Transverse colon (tissue), 4 donors: ENCODE results near the gene BEST3. TPM values are rescaled to one million over a fixed set of nuclear protein-coding genes. Genes with fewer than 3 reads are reported as not detected.

Experiments
- DNase-seq: peaks from one replicate; pipeline ENCODE4 v3.0.0-alpha.2; 2019
- H3K27ac ChIP-seq, 4 donors: fragments of 200-600 bp; sonication (generic); 2 replicates each; pipeline ENCODE4 v1.5.1; 2016 to 2018; ENCODE audit warnings: inconsistent platforms in 4 of 4
- H3K27me3 ChIP-seq: fragments of 200-600 bp; sonication (generic); 2 replicates; pipeline ENCODE4 v1.5.1; 2017; ENCODE audit warnings: inconsistent platforms
- H3K36me3 ChIP-seq, 4 donors: fragments of 200-600 bp; sonication (generic); 2 replicates each; pipeline ENCODE4 v1.5.1; 2017 to 2019; ENCODE audit warnings: inconsistent platforms in 4 of 4
- H3K4me1 ChIP-seq, 4 donors: fragments of 200-600 bp; sonication (generic); 2 replicates each; pipeline ENCODE4 v1.5.1; 2017 to 2020; ENCODE audit warnings: inconsistent platforms in 4 of 4
- H3K4me3 ChIP-seq, 4 donors: fragments of 200-600 bp; sonication (generic); 1 replicate in 1 of 4; 2 replicates in 3 of 4; pipeline versions ENCODE4 v1.5.1 to v1.6.1; 2017 to 2019; ENCODE audit warnings: inconsistent platforms in 4 of 4
- H3K9me3 ChIP-seq, 2 donors: fragments of 200-600 bp; sonication (generic); 2 replicates each; pipeline ENCODE4 v1.5.1; 2017 to 2019; ENCODE audit warnings: inconsistent platforms in 2 of 2
- EP300 ChIP-seq: sonication (generic); formaldehyde crosslinking; IDR thresholded peaks from one replicate; pipeline ENCODE4 v1.6.1; 2017; ENCODE audit warnings: antibody characterized with exemption, low read depth
- POLR2A ChIP-seq: fragments of 450-650 bp; IDR thresholded peaks from one replicate; pipeline ENCODE4 v1.6.1; 2016; ENCODE audit warnings: antibody characterized with exemption, mild to moderate bottlenecking, moderate library complexity
- POLR2AphosphoS5 ChIP-seq, 3 donors: sonication (generic); formaldehyde crosslinking; IDR thresholded peaks; one replicate each; pipeline ENCODE4 v1.6.1; 2016; ENCODE audit warnings: antibody characterized with exemption in 3 of 3
- WGBS, 2 donors: methylation state at CpG; one replicate each; pipeline ENCODE4 v1.1.5; 2018; ENCODE audit warnings: low coverage in 1 of 2; 5-methylcytosine and 5-hydroxymethylcytosine counted together
- in situ Hi-C, 4 donors: fragments of 200-750 bp; cut with MboI; loops; one replicate each; pipeline versions ENCODE4 v1.15.0 to v1.15.1; 2017; ENCODE audit warnings: low sequenced_read_pairs in 3 of 4, low pct_ligation_motif_present in 1 of 4, low pct_unique_long_range_greater_than_20kb in 1 of 4
- intact Hi-C: fragments of 100-400 bp; cut with DNase I; formaldehyde crosslinking; loops from one replicate; pipeline ENCODE4 v1.15.1; 2023; ENCODE audit warnings: low total_unique reads
- total RNA-seq, 4 donors: library from RNA; depleted of rRNA; stranded (reverse); fragments of >200 nt; gene quantifications; one replicate each; pipeline ENCODE4 v1.1.0, GENCODE V29; 2016
- TF ChIP-seq, protein P1 (sequence below), 5 experiments: fragments of 200-600 bp in 3 of 5; fragments of 450-650 bp in 2 of 5; sonication (generic) in 3 of 5; IDR thresholded peaks; 1 replicate in 2 of 5; 2 replicates in 3 of 5; pipeline ENCODE4 v1.5.1; 2016 to 2017; ENCODE audit warnings: antibody characterized with exemption in 5 of 5, inconsistent platforms in 3 of 5, mild to moderate bottlenecking in 2 of 5, moderate library complexity in 1 of 5

Gene BEST3
- total RNA-seq, 4 donors from 2014 or later: not detected

DNA sequence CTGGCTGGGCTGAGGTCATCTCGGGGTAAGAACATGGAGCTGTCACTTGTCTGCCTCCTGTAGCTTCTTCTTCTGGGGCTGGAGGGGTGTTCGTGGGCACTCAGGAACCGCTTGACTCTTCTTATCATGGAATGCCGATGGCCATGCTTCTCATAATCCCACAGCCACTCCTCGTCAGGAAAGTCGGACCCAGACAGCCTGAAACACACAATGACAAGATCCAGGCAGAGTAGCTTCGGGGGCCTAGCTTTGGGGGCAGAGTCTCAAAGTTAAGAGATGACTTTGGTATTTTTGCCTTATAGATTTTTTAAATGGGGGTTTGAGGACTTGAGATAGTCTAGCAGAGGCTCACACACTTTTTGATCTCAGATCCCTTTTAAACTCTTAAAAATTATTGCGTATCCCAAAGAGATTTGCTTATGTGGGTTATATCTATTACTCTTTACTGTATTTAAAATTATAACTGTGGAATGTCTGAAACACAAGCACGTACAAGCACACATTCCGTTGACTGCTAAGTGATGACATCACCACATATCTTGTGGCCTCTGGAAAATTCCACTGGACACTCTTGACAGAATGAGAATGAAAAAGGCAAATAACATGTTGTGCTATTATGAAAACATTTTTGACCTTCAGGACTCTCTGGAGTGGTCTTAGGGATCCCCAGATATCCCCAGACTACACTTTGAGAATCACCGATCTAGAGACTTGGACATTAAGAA lies 43.3 kb downstream of the BEST3 start:
- Histone ChIP-seq H3K9me3 (no peaks in the 10 kb centered on the region), H3K4me3 (no peak overlapping the region), H3K27ac (no peak overlapping the region), H3K4me1 (no peaks in the 10 kb centered on the region), H3K36me3 (no peaks in the 10 kb centered on the region), H3K27me3 (no peaks in the 10 kb centered on the region)
- in situ Hi-C loops (no loop called here), intact Hi-C loops (no loop called here)
- TF ChIP-seq, protein P1, sequence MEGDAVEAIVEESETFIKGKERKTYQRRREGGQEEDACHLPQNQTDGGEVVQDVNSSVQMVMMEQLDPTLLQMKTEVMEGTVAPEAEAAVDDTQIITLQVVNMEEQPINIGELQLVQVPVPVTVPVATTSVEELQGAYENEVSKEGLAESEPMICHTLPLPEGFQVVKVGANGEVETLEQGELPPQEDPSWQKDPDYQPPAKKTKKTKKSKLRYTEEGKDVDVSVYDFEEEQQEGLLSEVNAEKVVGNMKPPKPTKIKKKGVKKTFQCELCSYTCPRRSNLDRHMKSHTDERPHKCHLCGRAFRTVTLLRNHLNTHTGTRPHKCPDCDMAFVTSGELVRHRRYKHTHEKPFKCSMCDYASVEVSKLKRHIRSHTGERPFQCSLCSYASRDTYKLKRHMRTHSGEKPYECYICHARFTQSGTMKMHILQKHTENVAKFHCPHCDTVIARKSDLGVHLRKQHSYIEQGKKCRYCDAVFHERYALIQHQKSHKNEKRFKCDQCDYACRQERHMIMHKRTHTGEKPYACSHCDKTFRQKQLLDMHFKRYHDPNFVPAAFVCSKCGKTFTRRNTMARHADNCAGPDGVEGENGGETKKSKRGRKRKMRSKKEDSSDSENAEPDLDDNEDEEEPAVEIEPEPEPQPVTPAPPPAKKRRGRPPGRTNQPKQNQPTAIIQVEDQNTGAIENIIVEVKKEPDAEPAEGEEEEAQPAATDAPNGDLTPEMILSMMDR (IDR thresholded peaks at IDR 0.05): no peak
- TF ChIP-seq EP300 (no peak), POLR2A (no peak), POLR2AphosphoS5 (IDR thresholded peaks at IDR 0.05) (no peak)
- WGBS, 2 donors: 50 to 74% methylated on average over 4 to 10 of the region's 11 CpGs
- no peak for DNase-seq

DNA sequence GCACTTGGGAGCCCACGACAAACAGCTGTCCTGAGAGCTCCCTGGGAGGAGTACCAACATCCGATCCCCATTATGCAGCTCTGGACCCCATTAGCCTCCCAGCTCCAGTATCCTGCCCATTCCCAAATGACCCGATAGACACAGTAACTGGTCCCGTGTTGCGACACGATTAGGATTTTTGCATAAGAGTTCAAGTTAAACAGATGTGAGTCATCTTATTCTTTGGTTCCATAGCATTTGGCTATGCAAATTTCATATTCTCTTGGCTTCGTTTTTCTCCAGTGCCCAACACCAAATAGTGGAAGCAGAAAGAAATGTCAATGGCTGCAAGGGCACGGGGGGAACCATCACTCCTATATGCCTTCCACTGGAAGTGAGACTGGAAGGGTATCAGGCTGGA lies 45.4 kb downstream of the BEST3 start:
- Histone ChIP-seq H3K36me3 (no peaks in the 10 kb centered on the region), H3K27me3 (no peaks in the 10 kb centered on the region), H3K4me3 (no peak overlapping the region), H3K27ac (no peak overlapping the region), H3K4me1 (no peaks in the 10 kb centered on the region), H3K9me3 (no peaks in the 10 kb centered on the region)
- DNase-seq: no peak
- 83% methylated on average over 8 of the region's 8 CpGs; no CpG with 5 or more reads in 1 of the 2 donors for WGBS, 2 donors
- TF ChIP-seq POLR2AphosphoS5 (IDR thresholded peaks at IDR 0.05): no peak
- TF ChIP-seq POLR2A: no peak
- no peak for TF ChIP-seq EP300
- TF ChIP-seq, protein P1 (IDR thresholded peaks at IDR 0.05): no peak
- in situ Hi-C loops (no loop called here), intact Hi-C loops (no loop called here)

DNA sequence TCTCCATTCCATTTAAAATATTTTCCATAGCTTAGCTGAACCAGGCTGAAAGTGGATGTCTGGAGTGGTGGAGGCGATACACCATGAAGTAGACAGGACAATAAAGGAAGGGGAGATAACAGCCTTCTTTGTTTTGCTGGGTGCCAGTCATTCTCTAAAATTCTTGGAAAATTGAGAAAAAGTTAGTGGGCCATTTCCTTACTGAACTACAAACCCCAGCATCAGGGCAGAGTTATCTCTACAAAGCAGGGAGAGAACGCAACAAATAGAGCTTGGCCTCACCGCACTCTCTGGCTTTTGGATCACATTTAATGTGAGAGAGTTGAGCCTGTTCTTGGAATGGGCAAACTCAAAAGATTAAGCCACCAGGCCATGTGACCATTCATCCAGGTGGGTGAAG lies 47.2 kb downstream of the BEST3 start:
- Histone ChIP-seq H3K4me1 (no peaks in the 10 kb centered on the region), H3K4me3 (no peak overlapping the region), H3K27ac (no peak overlapping the region), H3K36me3 (no peaks in the 10 kb centered on the region), H3K9me3 (no peaks in the 10 kb centered on the region), H3K27me3 (no peaks in the 10 kb centered on the region)
- intact Hi-C loops: no loop called here
- 98 to 100% methylated on average over 3 of the region's 3 CpGs for WGBS, 2 donors
- DNase-seq: no peak
- in situ Hi-C loops: no loop called here
- TF ChIP-seq POLR2AphosphoS5 (IDR thresholded peaks at IDR 0.05) (no peak), POLR2A (no peak), EP300 (no peak)
- TF ChIP-seq, protein P1 (IDR thresholded peaks at IDR 0.05): no peak

DNA sequence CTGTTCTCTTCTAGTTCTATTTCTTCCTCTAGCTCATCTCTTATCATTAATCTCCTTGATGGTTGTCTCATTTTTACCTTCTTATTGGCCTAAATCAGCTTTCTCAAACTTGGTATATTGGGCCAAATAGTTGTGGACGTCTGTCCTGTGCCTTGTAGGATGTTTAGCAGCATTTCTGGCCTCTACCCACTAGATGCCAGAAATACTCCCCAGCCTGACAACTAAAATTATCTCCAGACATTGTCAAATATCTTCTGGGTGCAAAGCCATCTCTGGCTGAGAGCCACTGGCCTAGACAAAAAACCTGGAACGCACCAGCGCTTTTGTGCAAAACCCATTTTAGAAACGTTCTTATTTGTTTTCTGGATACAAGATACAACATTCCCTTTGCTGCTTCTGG lies 49.6 kb downstream of the BEST3 start:
- no peaks in the 10 kb centered on the region for H3K9me3 ChIP-seq
- TF ChIP-seq EP300 (no peak), POLR2A (no peak), POLR2AphosphoS5 (IDR thresholded peaks at IDR 0.05) (no peak)
- TF ChIP-seq, protein P1 (IDR thresholded peaks at IDR 0.05): no peak
- H3K36me3 ChIP-seq: no peaks in the 10 kb centered on the region
- 61 to 66% methylated on average over 4 of the region's 4 CpGs for WGBS, 2 donors
- in situ Hi-C loops (no loop called here), intact Hi-C loops (no loop called here)
- H3K4me1 ChIP-seq: no peaks in the 10 kb centered on the region
- no peak for DNase-seq
- no peak overlapping the region for H3K27ac ChIP-seq
- H3K4me3 ChIP-seq: no peak overlapping the region
- no peaks in the 10 kb centered on the region for H3K27me3 ChIP-seq
